A549 (cell line): ENCODE measurements around the gene KRAS. TPM values are rescaled to one million over a fixed set of nuclear protein-coding genes. Genes with fewer than 3 reads are reported as not detected.
A peak's percentile ranks its signal among the peaks of the same experiment; 100 is the strongest.

Experiments
- ATAC-seq, 2 experiments: fragments of 200-7000 bp in 1 of 2; fragments of >200 bp in 1 of 2; cut with Nextera tagmentation in 1 of 2; cut with Tn5 transposase in 1 of 2; 3 replicates each; pipeline versions ENCODE4 v1.8.0 to v1.9.1; 2018 to 2020; ENCODE audit warnings: mild to moderate bottlenecking in 1 of 2, moderate library complexity in 1 of 2
- CTCF ChIA-PET: fragments of 300-600 bp; sonication (Branson Sonifier 250); formaldehyde crosslinking; extraction: SDS; loops from one replicate; lab custom pipeline; 2021; ENCODE audit warnings: antibody characterized with exemption, inconsistent platforms; lab: Yijun Ruan, JAX
- POLR2A ChIA-PET: fragments of 350-600 bp; formaldehyde crosslinking; extraction: SDS; loops from one replicate; lab custom pipeline; 2021; ENCODE audit warnings: antibody characterized with exemption, inconsistent platforms; lab: Yijun Ruan, JAX
- DNase-seq, 2 experiments: peaks; one replicate each; pipeline versions ENCODE4 v3.0.0 to v3.0.0-alpha.2; 2011 to 2016; ENCODE audit warnings: low read depth in 1 of 2, low spot score in 1 of 2
- FAIRE-seq: peaks from 2 replicates; lab custom pipeline; 2011; peaks lifted over from hg19 to GRCh38; lab: Jason Lieb, UNC
- H3K27ac ChIP-seq, 2 experiments: fragments of >200 bp; sonication (Bioruptor Twin); formaldehyde crosslinking; 3 replicates each; pipeline ENCODE4 v1.5.1; 2016 to 2017
- H3K4me1 ChIP-seq: fragments of >200 bp; sonication (Bioruptor Twin); formaldehyde crosslinking; 3 replicates; pipeline ENCODE4 v1.6.1; 2016
- H3K4me2 ChIP-seq: fragments of >200 bp; sonication (Bioruptor Twin); formaldehyde crosslinking; 3 replicates; pipeline ENCODE4 v1.6.1; 2016
- H3K4me3 ChIP-seq: fragments of >200 bp; sonication (Bioruptor Twin); formaldehyde crosslinking; 3 replicates; pipeline ENCODE4 v1.5.1; 2016
- H3K9me3 ChIP-seq: fragments of >200 bp; sonication (Bioruptor Twin); formaldehyde crosslinking; 3 replicates; pipeline ENCODE4 v1.6.1; 2016
- CEBPB ChIP-seq, 2 experiments: fragments of >200 bp in 1 of 2; sonication (Bioruptor Twin) in 1 of 2; formaldehyde crosslinking in 1 of 2; IDR thresholded peaks; 2 replicates each; pipeline ENCODE4 v1.6.1; 2012 to 2016
- FOXS1 ChIP-seq: fragments of 250-450 bp; sonication (Bioruptor Pico); IDR thresholded peaks from 2 replicates; pipeline ENCODE4 v1.5.0; 2020; ENCODE audit warnings: mild to moderate bottlenecking, moderate library complexity
- HOXB13 ChIP-seq: fragments of 250-450 bp; sonication (Bioruptor Pico); IDR thresholded peaks from 2 replicates; pipeline ENCODE4 v1.5.0; 2020; ENCODE audit warnings: low read depth, mild to moderate bottlenecking, moderate library complexity
- KDM1A ChIP-seq: fragments of 200-600 bp; sonication (generic); IDR thresholded peaks from 2 replicates; pipeline ENCODE4 v1.6.1; 2016; ENCODE audit warnings: low read depth, mild to moderate bottlenecking
- MAFK ChIP-seq: fragments of 450-650 bp; IDR thresholded peaks from 2 replicates; pipeline ENCODE4 v1.6.1; 2014; ENCODE audit not compliant: partially characterized antibody
- NR3C1 ChIP-seq: fragments of >200 bp; sonication (Bioruptor Twin); formaldehyde crosslinking; IDR thresholded peaks from 3 replicates; pipeline ENCODE4 v1.6.1; 2017
- PBX3 ChIP-seq: IDR thresholded peaks from 2 replicates; pipeline ENCODE4 v1.6.1; 2012
- PHF8 ChIP-seq: fragments of 200-600 bp; sonication (generic); IDR thresholded peaks from 2 replicates; pipeline ENCODE4 v1.6.1; 2016; ENCODE audit warnings: low read depth, mild to moderate bottlenecking, antibody characterized with exemption, moderate library complexity, borderline replicate concordance
- RCOR1 ChIP-seq: fragments of 150-350 bp; IDR thresholded peaks from 2 replicates; pipeline ENCODE4 v1.6.1; 2014; ENCODE audit warnings: antibody characterized with exemption, low read length, low read depth
- RFX5 ChIP-seq: fragments of 450-650 bp; IDR thresholded peaks from 2 replicates; pipeline ENCODE4 v1.7.1; 2014; ENCODE audit warnings: antibody characterized with exemption, mild to moderate bottlenecking, moderate library complexity
- SMC3 ChIP-seq: fragments of >200 bp; sonication (Bioruptor Twin); formaldehyde crosslinking; IDR thresholded peaks from 3 replicates; pipeline ENCODE4 v1.6.1; 2018; ENCODE audit warnings: inconsistent platforms
- TFCP2L1 ChIP-seq: fragments of 250-450 bp; sonication (Bioruptor Pico); IDR thresholded peaks from 2 replicates; pipeline ENCODE4 v1.5.0; 2021; ENCODE audit warnings: mild to moderate bottlenecking
- ZSCAN20 ChIP-seq: fragments of 250-450 bp; sonication (Bioruptor Pico); IDR thresholded peaks from 2 replicates; pipeline ENCODE4 v1.8.0; 2022; ENCODE audit warnings: mild to moderate bottlenecking, moderate library complexity
- WGBS: methylation state at CpG from one replicate; pipeline ENCODE4 v1.1.6; 2017; ENCODE audit errors: missing lambda C conversion rate; 5-methylcytosine and 5-hydroxymethylcytosine counted together
- polyA plus RNA-seq, 4 experiments: library from polyadenylated mRNA; depleted of rRNA in 3 of 4; stranded (reverse); fragments of >200 nt; fragmentation: RNase III in 1 of 4; extraction: RNeasy Plus Mini Kit Qiagen cat#74134 plus additional on column Dnase treatment in 1 of 4; gene quantifications; 2 replicates in 3 of 4; 3 replicates in 1 of 4; pipeline ENCODE4 v1.2.3, GENCODE V29; 2011 to 2017
- TF ChIP-seq, protein P1 (sequence below): IDR thresholded peaks from 2 replicates; pipeline ENCODE4 v1.6.1; 2012; ENCODE audit warnings: low read depth, borderline replicate concordance
- TF ChIP-seq, protein P2 (sequence below): fragments of 450-650 bp; IDR thresholded peaks from 2 replicates; pipeline ENCODE4 v1.6.1; 2014; ENCODE audit warnings: antibody characterized with exemption
- TF ChIP-seq, protein P3 (sequence below): fragments of 150-350 bp; IDR thresholded peaks from 2 replicates; pipeline ENCODE4 v1.6.1; 2014; ENCODE audit warnings: low read depth, mild to moderate bottlenecking, low read length

Gene KRAS
- polyA plus RNA-seq, 2 of the 4 experiments (the other 2 are of a cell fraction), result 16.5 to 38.4 TPM

DNA sequence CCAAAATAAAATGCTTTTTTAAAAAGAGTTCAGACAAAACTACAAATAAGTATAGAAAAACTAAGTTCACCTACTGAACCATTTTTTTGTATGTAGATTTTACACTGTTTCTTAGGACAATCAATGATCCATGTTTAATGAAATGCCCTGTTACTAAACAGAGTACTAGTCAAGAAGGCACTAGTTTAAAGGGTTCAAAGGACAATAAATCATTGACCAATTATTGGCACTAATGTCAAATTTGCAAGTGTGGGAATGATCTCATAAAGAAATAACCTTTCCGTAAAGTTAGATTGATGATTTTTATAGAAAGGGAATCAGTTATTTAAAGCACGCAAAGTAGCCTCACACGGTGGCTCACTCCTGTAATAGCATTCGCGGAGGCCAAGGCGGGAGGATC, 59.9 kb downstream of the KRAS start (continued):
- TF ChIP-seq, protein P1, sequence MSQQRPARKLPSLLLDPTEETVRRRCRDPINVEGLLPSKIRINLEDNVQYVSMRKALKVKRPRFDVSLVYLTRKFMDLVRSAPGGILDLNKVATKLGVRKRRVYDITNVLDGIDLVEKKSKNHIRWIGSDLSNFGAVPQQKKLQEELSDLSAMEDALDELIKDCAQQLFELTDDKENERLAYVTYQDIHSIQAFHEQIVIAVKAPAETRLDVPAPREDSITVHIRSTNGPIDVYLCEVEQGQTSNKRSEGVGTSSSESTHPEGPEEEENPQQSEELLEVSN, result no peak
- TF ChIP-seq, all 56 proteins: peak for 0

- no peak overlapping the region for H3K27ac ChIP-seq
- H3K4me3 ChIP-seq, result no peak overlapping the region
- H3K9me3 ChIP-seq, result no peaks in the 10 kb centered on the region
- H3K4me2 ChIP-seq, result no peak overlapping the region
- CTCF ChIA-PET, result no interaction called here
- DNase-seq (no peak), FAIRE-seq (peak; percentile 32), ATAC-seq (no peak)
- POLR2A ChIA-PET, result no interaction called here
- no peak for TF ChIP-seq NR3C1
- TF ChIP-seq CEBPB (IDR thresholded peaks at IDR 0.05), result no peak
- no peak for TF ChIP-seq PBX3
- TF ChIP-seq, protein P1, result no peak
- TF ChIP-seq MAFK, result no peak
- TF ChIP-seq ZSCAN20 (CRISPR knock-in tag), result no peak
- no peak for TF ChIP-seq RFX5
- TF ChIP-seq, protein P2, sequence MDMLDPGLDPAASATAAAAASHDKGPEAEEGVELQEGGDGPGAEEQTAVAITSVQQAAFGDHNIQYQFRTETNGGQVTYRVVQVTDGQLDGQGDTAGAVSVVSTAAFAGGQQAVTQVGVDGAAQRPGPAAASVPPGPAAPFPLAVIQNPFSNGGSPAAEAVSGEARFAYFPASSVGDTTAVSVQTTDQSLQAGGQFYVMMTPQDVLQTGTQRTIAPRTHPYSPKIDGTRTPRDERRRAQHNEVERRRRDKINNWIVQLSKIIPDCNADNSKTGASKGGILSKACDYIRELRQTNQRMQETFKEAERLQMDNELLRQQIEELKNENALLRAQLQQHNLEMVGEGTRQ, result no peak
- TF ChIP-seq PHF8, result no peak
- TF ChIP-seq SMC3, result no peak
- TF ChIP-seq, protein P3, sequence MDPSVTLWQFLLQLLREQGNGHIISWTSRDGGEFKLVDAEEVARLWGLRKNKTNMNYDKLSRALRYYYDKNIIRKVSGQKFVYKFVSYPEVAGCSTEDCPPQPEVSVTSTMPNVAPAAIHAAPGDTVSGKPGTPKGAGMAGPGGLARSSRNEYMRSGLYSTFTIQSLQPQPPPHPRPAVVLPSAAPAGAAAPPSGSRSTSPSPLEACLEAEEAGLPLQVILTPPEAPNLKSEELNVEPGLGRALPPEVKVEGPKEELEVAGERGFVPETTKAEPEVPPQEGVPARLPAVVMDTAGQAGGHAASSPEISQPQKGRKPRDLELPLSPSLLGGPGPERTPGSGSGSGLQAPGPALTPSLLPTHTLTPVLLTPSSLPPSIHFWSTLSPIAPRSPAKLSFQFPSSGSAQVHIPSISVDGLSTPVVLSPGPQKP, result no peak
- H3K4me1 ChIP-seq, result 0 out of 3 replicates have a peak, but pooled peaks cover 6% of the 10 kb centered on the region
Observed at GRCh38 chr12:25189656-25190055, 61.1 kb downstream of the KRAS start.

GRCh38 chr12:25187781-25188180, 62.9 kb downstream of the KRAS start:
- CTCF ChIA-PET, result no interaction called here
- Histone ChIP-seq H3K4me3 (no peak overlapping the region), H3K4me1 (0 out of 3 replicates have a peak, but pooled peaks cover 6% of the 10 kb centered on the region), H3K9me3 (no peaks in the 10 kb centered on the region), H3K27ac (no peak overlapping the region), H3K4me2 (no peak overlapping the region)
- POLR2A ChIA-PET, result no interaction called here
- DNase-seq (no peak), FAIRE-seq (no peak), ATAC-seq (no peak)
- TF ChIP-seq TFCP2L1, result no peak
- 60% methylated on average over 2 of the region's 2 CpGs for WGBS

GRCh38 chr12:25186788-25187402, 63.8 kb downstream of the KRAS start:
- no peak overlapping the region for H3K4me2 ChIP-seq
- no peak overlapping the region for H3K27ac ChIP-seq
- H3K9me3 ChIP-seq, result no peaks in the 10 kb centered on the region
- FAIRE-seq (no peak), ATAC-seq (no peak), DNase-seq (no peak)
- TF ChIP-seq PHF8 (no peak), FOXS1 (no peak), MAFK (no peak), TFCP2L1 (no peak), RCOR1 (no peak), KDM1A (no peak), PBX3 (no peak), HOXB13 (no peak)
- POLR2A ChIA-PET, result interaction anchor here (0.6 kb wide), 1 partner anchor 182 kb away, joined by 3 read pairs; no protein-coding TSS in a partner anchor
- CTCF ChIA-PET, result interaction anchor here (0.6 kb wide), 1 partner anchor 8 kb away, joined by 3 read pairs; the partner anchor contains the start of genes DNAI7 and ETFRF1
- H3K4me3 ChIP-seq, result no peak overlapping the region
- H3K4me1 ChIP-seq, result 0 out of 3 replicates have a peak, but pooled peaks cover 6% of the 10 kb centered on the region
- 76% methylated on average over 3 of the region's 3 CpGs for WGBS
